ENCODE data around the gene MRPL10. TPM values are rescaled to one million over a fixed set of nuclear protein-coding genes. Genes with fewer than 3 reads are reported as not detected.

MRPL10 gene
- total RNA-seq, 6 donors from 2014 or later, result 23.1 to 44.2 (median 28.6) TPM

DNA sequence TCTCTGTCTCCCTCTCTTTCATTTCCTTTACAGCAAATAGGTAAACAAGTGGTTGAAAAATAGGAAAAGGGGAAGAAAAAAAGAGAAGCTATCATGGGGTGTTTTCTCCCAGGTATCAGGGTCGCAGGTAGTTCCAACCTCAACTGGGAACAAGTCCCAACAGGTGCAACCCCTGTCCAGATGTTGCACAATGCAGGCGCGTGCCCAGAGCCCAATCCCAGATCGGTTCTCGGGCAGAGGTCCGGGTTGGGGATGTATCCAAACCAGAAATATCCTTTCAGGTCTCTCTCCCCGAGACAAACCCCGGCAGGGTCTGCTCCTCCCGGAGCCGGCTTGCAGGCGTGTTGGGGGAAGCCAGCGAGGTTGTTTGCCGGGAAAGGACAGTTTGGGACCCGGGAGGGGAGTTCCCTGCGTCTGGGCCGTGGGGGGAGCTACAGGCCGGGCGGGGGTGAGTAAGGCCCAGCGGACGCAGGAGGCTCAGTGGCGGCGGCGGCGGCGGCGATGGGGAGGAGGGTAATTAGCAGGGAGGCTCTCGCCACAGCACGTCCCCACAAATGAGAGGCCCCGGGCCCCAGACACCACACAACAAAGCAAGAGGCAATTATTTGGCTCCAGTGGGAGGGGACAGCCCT is 40.8 kb upstream of the MRPL10 start:
- Histone ChIP-seq H3K4me3 (peak overlapping the region in 1 of 4 donors; percentile 6), H3K27ac (peak overlapping the region in 1 of 4 donors; percentile 11), H3K27me3 (peaks cover 0 to 7% (median 0%) of the 10 kb centered on the region in 4 donors), H3K9me3 (no peaks in the 10 kb centered on the region), H3K36me3 (no peaks in the 10 kb centered on the region), H3K4me1 (peaks cover 0 to 6% (median 0%) of the 10 kb centered on the region in 4 donors)
- DNase-seq, result peak in 1 of 2 donors; percentile 84
- TF ChIP-seq POLR2AphosphoS5 (IDR thresholded peaks at IDR 0.05), result no peak
- TF ChIP-seq POLR2A (IDR thresholded peaks at IDR 0.05), result no peak
- TF ChIP-seq, protein P1, sequence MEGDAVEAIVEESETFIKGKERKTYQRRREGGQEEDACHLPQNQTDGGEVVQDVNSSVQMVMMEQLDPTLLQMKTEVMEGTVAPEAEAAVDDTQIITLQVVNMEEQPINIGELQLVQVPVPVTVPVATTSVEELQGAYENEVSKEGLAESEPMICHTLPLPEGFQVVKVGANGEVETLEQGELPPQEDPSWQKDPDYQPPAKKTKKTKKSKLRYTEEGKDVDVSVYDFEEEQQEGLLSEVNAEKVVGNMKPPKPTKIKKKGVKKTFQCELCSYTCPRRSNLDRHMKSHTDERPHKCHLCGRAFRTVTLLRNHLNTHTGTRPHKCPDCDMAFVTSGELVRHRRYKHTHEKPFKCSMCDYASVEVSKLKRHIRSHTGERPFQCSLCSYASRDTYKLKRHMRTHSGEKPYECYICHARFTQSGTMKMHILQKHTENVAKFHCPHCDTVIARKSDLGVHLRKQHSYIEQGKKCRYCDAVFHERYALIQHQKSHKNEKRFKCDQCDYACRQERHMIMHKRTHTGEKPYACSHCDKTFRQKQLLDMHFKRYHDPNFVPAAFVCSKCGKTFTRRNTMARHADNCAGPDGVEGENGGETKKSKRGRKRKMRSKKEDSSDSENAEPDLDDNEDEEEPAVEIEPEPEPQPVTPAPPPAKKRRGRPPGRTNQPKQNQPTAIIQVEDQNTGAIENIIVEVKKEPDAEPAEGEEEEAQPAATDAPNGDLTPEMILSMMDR (IDR thresholded peaks at IDR 0.05), result no peak
- no peak for TF ChIP-seq EP300 (IDR thresholded peaks at IDR 0.05)
- peak in 1 of 2 donors; percentile 42 for ATAC-seq (ENCODE audit: low FRiP score in 2 of 2)
- WGBS, 2 donors, result 33 to 65% methylated on average over 24 to 26 of the region's 29 CpGs

DNA sequence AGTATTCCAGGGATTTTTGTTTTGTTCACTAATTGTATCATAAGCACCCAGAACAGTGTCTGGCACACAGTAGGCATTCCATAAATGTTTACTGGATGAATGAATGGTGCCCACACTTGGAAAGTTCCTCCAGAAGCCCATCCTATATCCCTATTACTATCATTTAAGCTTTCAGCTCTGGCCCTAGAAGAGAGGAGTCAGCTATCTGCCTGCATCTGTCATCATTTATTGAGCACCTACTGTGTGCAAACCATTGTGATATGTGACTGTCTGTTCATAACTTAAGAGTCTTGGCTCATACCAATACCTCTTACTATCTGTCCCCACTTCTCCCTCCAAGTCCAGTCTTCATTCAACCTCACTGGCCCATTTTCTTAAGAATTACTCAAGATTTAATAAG is 39.7 kb upstream of the MRPL10 start:
- no peak for DNase-seq
- TF ChIP-seq POLR2A (IDR thresholded peaks at IDR 0.05) (no peak), POLR2AphosphoS5 (IDR thresholded peaks at IDR 0.05) (no peak), EP300 (IDR thresholded peaks at IDR 0.05) (no peak)
- TF ChIP-seq, protein P1 (IDR thresholded peaks at IDR 0.05), result no peak
- Histone ChIP-seq H3K4me1 (peaks cover 0 to 6% (median 0%) of the 10 kb centered on the region in 4 donors), H3K36me3 (no peaks in the 10 kb centered on the region), H3K27me3 (peaks cover 0 to 7% (median 0%) of the 10 kb centered on the region in 4 donors), H3K27ac (no peak overlapping the region), H3K4me3 (no peak overlapping the region), H3K9me3 (no peaks in the 10 kb centered on the region)
- ATAC-seq (ENCODE audit: low FRiP score in 2 of 2), result no peak

DNA sequence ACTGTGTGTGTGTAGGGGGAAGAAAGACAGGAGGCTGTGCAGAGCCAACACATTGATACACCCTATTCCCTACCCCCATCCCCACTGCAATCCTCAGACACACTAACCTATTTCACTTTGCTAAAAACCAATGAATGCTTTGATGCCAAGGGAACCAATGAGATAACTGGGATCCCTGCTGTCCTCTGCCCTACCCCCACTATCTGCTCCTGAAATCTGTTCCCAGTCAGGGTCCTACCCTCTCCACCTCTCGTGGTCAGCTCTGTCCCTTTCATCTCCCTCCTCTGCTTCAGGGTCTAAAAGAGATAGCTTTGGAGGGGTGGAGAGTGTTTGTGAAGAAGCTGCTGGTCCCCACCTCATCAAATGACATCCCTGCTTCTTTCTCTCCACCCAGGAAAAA is 38.7 kb upstream of the MRPL10 start:
- no peak overlapping the region for H3K27ac ChIP-seq
- WGBS, 2 donors, result 13 to 65% methylated on average over 1 of the region's 1 CpG
- no peaks in the 10 kb centered on the region for H3K36me3 ChIP-seq
- H3K27me3 ChIP-seq, result peaks cover 0 to 7% (median 0%) of the 10 kb centered on the region in 4 donors
- peaks cover 0 to 9% (median 0%) of the 10 kb centered on the region in 4 donors for H3K4me1 ChIP-seq
- no peak overlapping the region for H3K4me3 ChIP-seq
- ATAC-seq (ENCODE audit: low FRiP score in 2 of 2) (no peak), DNase-seq (no peak)
- TF ChIP-seq, protein P1 (IDR thresholded peaks at IDR 0.05), result no peak
- TF ChIP-seq POLR2A (IDR thresholded peaks at IDR 0.05) (no peak), EP300 (IDR thresholded peaks at IDR 0.05) (no peak), POLR2AphosphoS5 (IDR thresholded peaks at IDR 0.05) (no peak)
- no peaks in the 10 kb centered on the region for H3K9me3 ChIP-seq

DNA sequence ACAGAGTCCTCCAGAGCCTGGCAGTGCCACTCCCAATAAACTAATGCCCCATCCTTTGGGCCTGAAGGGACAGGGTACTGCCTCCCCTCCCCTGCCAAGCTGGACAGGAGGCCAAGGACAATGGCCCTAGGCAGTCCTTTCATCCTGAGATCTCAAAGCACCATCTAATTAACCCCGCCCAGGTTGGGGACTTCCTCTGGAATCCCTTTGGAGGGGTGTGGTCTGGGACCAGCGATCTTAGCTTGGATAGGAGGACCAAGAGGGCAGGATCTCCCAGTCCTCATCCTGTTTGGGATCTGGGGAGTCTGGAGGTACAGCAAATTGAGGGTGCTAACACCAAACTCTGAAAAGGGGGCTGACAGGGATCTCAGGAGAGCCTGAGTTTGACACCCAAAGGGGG is 37.8 kb upstream of the MRPL10 start:
- TF ChIP-seq POLR2AphosphoS5 (IDR thresholded peaks at IDR 0.05), result no peak
- TF ChIP-seq EP300 (IDR thresholded peaks at IDR 0.05), result no peak
- TF ChIP-seq POLR2A (IDR thresholded peaks at IDR 0.05), result no peak
- TF ChIP-seq, protein P1 (IDR thresholded peaks at IDR 0.05), result no peak
- Histone ChIP-seq H3K36me3 (no peaks in the 10 kb centered on the region), H3K9me3 (no peaks in the 10 kb centered on the region), H3K4me3 (no peak overlapping the region), H3K27ac (no peak overlapping the region), H3K4me1 (peaks cover 0 to 12% (median 0%) of the 10 kb centered on the region in 4 donors), H3K27me3 (peaks cover 0 to 7% (median 0%) of the 10 kb centered on the region in 4 donors)
- ATAC-seq (ENCODE audit: low FRiP score in 2 of 2) (no peak), DNase-seq (no peak)
- 49 to 56% methylated on average over 2 of the region's 2 CpGs for WGBS, 2 donors
